IMR-90 (cell line): ENCODE data around the gene CHRD.

ENCODE experiments used
- POLR2A ChIP-seq: IDR thresholded peaks from 2 replicates; pipeline ENCODE4 v1.6.1; 2012; ENCODE audit warnings: mild to moderate bottlenecking, low read depth, low read length
- RAD21 ChIP-seq: IDR thresholded peaks from 2 replicates; pipeline ENCODE4 v1.6.1; 2012; ENCODE audit warnings: low read length, improper control_type of control experiment
- RCOR1 ChIP-seq: IDR thresholded peaks from 2 replicates; pipeline ENCODE4 v1.6.1; 2012; ENCODE audit warnings: mild to moderate bottlenecking, low read length, improper control_type of control experiment; ENCODE audit not compliant: insufficient replicate concordance
- RFX5 ChIP-seq: IDR thresholded peaks from 2 replicates; pipeline ENCODE4 v1.8.0; 2012; ENCODE audit warnings: low read depth, mild to moderate bottlenecking, low read length, moderate library complexity
- TF ChIP-seq, protein P1 (sequence below): conservative IDR thresholded peaks from 2 replicates; pipeline ENCODE4 v1.5.1; 2012; ENCODE audit warnings: mild to moderate bottlenecking, low read depth, low read length, improper control_type of control experiment
- TF ChIP-seq, protein P2 (sequence below): fragments of 150-350 bp; IDR thresholded peaks from 2 replicates; pipeline ENCODE4 v1.6.1; 2017; ENCODE audit warnings: mild to moderate bottlenecking, antibody characterized with exemption, low read length, low read depth
- TF ChIP-seq, protein P3 (sequence below): fragments of 150-350 bp; IDR thresholded peaks from 2 replicates; pipeline ENCODE4 v1.6.1; 2016; ENCODE audit warnings: low read depth, mild to moderate bottlenecking, low read length, moderate library complexity, borderline replicate concordance

DNA sequence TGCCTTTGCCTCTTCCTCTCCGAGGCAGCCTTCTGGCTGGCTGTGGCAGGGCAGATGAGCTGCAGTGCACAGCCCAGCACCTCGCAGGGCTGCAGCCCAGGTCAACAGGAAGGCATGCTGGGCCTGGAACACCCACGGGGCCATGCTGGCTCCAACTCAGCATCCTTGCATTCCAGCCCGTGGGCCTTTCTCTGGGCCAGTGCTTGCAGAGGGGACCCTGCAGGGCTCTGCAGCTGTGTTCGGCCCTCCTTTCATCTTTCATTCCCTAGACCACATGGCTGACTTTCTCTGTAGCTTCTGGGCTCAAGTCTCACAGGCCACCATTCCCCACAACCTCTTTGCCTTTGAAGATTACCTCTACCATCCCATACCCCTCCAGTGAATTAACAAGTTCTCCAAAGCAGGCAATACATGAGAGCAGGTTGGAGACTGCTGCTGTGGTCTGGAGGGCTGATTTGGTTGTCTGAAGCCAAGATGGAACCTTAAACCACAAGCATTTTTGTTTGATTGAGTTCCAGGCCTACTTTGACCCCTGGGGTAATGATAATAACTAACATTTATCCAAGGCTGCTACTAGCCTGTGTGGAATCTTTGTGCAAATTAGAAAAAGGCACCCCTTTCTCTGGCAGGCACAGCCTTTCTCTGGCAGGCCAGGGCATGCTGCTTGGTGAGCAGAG lies 36.5 kb upstream of the CHRD start:
- TF ChIP-seq POLR2A (no peak), RCOR1 (no peak), RAD21 (no peak), RFX5 (no peak)
- TF ChIP-seq, protein P1, sequence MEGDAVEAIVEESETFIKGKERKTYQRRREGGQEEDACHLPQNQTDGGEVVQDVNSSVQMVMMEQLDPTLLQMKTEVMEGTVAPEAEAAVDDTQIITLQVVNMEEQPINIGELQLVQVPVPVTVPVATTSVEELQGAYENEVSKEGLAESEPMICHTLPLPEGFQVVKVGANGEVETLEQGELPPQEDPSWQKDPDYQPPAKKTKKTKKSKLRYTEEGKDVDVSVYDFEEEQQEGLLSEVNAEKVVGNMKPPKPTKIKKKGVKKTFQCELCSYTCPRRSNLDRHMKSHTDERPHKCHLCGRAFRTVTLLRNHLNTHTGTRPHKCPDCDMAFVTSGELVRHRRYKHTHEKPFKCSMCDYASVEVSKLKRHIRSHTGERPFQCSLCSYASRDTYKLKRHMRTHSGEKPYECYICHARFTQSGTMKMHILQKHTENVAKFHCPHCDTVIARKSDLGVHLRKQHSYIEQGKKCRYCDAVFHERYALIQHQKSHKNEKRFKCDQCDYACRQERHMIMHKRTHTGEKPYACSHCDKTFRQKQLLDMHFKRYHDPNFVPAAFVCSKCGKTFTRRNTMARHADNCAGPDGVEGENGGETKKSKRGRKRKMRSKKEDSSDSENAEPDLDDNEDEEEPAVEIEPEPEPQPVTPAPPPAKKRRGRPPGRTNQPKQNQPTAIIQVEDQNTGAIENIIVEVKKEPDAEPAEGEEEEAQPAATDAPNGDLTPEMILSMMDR: no peak
- TF ChIP-seq, protein P2, sequence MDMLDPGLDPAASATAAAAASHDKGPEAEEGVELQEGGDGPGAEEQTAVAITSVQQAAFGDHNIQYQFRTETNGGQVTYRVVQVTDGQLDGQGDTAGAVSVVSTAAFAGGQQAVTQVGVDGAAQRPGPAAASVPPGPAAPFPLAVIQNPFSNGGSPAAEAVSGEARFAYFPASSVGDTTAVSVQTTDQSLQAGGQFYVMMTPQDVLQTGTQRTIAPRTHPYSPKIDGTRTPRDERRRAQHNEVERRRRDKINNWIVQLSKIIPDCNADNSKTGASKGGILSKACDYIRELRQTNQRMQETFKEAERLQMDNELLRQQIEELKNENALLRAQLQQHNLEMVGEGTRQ: no peak
- TF ChIP-seq, protein P3, sequence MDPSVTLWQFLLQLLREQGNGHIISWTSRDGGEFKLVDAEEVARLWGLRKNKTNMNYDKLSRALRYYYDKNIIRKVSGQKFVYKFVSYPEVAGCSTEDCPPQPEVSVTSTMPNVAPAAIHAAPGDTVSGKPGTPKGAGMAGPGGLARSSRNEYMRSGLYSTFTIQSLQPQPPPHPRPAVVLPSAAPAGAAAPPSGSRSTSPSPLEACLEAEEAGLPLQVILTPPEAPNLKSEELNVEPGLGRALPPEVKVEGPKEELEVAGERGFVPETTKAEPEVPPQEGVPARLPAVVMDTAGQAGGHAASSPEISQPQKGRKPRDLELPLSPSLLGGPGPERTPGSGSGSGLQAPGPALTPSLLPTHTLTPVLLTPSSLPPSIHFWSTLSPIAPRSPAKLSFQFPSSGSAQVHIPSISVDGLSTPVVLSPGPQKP: no peak
